Keratinocyte (primary cell): Measurements from ENCODE around the gene UROC1. TPM values are rescaled to one million over a fixed set of nuclear protein-coding genes. Genes with fewer than 3 reads are reported as not detected.

Source experiments
- DNase-seq: peaks from one replicate; pipeline ENCODE4 v3.0.0-alpha.2; 2011; ENCODE audit warnings: low read depth, missing footprints, low spot score
- FAIRE-seq: peaks from 2 replicates; lab custom pipeline; 2011; peaks lifted over from hg19 to GRCh38; lab: Jason Lieb, UNC
- H2AFZ ChIP-seq: 2 replicates; pipeline ENCODE4 v1.6.0; 2012; ENCODE audit warnings: low read length, control low read depth, inconsistent platforms; ENCODE audit not compliant: control insufficient read depth
- H3K27ac ChIP-seq: 2 replicates; pipeline ENCODE4 v1.5.1; 2011; ENCODE audit warnings: low read length; ENCODE audit not compliant: control insufficient read depth, insufficient read depth
- H3K27me3 ChIP-seq: 3 replicates; pipeline ENCODE4 v1.6.0; 2011; ENCODE audit warnings: low read length; ENCODE audit not compliant: control insufficient read depth, insufficient read depth; ENCODE audit errors: extremely low read depth
- H3K36me3 ChIP-seq, 2 experiments: 2 replicates in 1 of 2; 3 replicates in 1 of 2; pipeline ENCODE4 v1.5.1; 2011; ENCODE audit warnings: low read length in 2 of 2, mild to moderate bottlenecking in 1 of 2; ENCODE audit not compliant: control insufficient read depth in 2 of 2, insufficient read depth in 2 of 2; ENCODE audit errors: extremely low read depth in 1 of 2
- H3K4me1 ChIP-seq: 3 replicates; pipeline ENCODE4 v1.5.1; 2011; ENCODE audit warnings: low read length; ENCODE audit not compliant: control insufficient read depth, insufficient read depth; ENCODE audit errors: extremely low read depth
- H3K4me2 ChIP-seq: 3 replicates; pipeline ENCODE4 v1.6.0; 2011; ENCODE audit warnings: low read depth, low read length; ENCODE audit not compliant: control insufficient read depth, insufficient read depth; ENCODE audit errors: extremely low read depth
- H3K4me3 ChIP-seq, 3 experiments: fragments of 200-600 bp in 1 of 3; sonication (generic) in 1 of 3; 2 replicates in 2 of 3; 3 replicates in 1 of 3; pipeline ENCODE4 v1.5.1; 2011 to 2016; ENCODE audit warnings: low read length in 3 of 3, mild to moderate bottlenecking in 3 of 3, control low read depth in 2 of 3, inconsistent platforms in 1 of 3, low read depth in 1 of 3, mixed read lengths in 1 of 3, mixed run types in 1 of 3, moderate library complexity in 1 of 3; ENCODE audit not compliant: control insufficient read depth in 2 of 3, insufficient read depth in 2 of 3; ENCODE audit errors: extremely low read depth in 1 of 3
- H3K79me2 ChIP-seq: 2 replicates; pipeline ENCODE4 v1.6.0; 2012; ENCODE audit warnings: low read length; ENCODE audit not compliant: control insufficient read depth, insufficient read depth
- H3K9ac ChIP-seq: 3 replicates; pipeline ENCODE4 v1.6.0; 2011; ENCODE audit warnings: low read length; ENCODE audit not compliant: control insufficient read depth, insufficient read depth; ENCODE audit errors: extremely low read depth
- H3K9me1 ChIP-seq: 3 replicates; pipeline ENCODE4 v1.6.0; 2011; ENCODE audit warnings: low read length; ENCODE audit not compliant: control insufficient read depth, insufficient read depth; ENCODE audit errors: extremely low read depth
- H3K9me3 ChIP-seq: 2 replicates; pipeline ENCODE4 v1.5.1; 2012; ENCODE audit warnings: low read depth, low read length; ENCODE audit not compliant: control insufficient read depth
- H4K20me1 ChIP-seq: 3 replicates; pipeline ENCODE4 v1.6.0; 2011; ENCODE audit warnings: low read length; ENCODE audit not compliant: control insufficient read depth, insufficient read depth; ENCODE audit errors: extremely low read depth
- CTCF ChIP-seq, 3 experiments: IDR thresholded peaks in 1 of 3; conservative IDR thresholded peaks in 1 of 3; optimal IDR thresholded peaks in 1 of 3; 2 replicates in 2 of 3; 3 replicates in 1 of 3; pipeline versions ENCODE3 to v1.5.1; 2011; ENCODE audit warnings: low read length in 3 of 3, mild to moderate bottlenecking in 3 of 3, moderate library complexity in 2 of 3, control low read depth in 1 of 3, inconsistent platforms in 1 of 3; ENCODE audit not compliant: insufficient read depth in 2 of 3; ENCODE audit errors: extremely low read depth in 1 of 3
- EZH2 ChIP-seq: IDR thresholded peaks from one replicate; pipeline ENCODE4 v1.6.1; 2012; ENCODE audit warnings: inconsistent platforms, mild to moderate bottlenecking, low read length, moderate library complexity
- dilution Hi-C: fragments of 300-500 bp; cut with MboI; formaldehyde crosslinking; loops from one replicate; pipeline ENCODE4 v1.7.0; 2020; ENCODE audit warnings: low sequenced_read_pairs; ENCODE audit not compliant: extremely low pct_ligation_motif_present
- polyA plus RNA-seq, 5 experiments: library from polyadenylated mRNA; depleted of rRNA in 3 of 5; stranded (reverse) in 3 of 5; stranded (forward) in 1 of 5; unstranded in 1 of 5; fragments of >200 nt; gene quantifications; 1 replicate in 1 of 5; 2 replicates in 3 of 5; 3 replicates in 1 of 5; pipeline versions ENCODE4 v1.2.1 to v1.2.3, GENCODE V29; 2011 to 2012; ENCODE audit warnings: missing spikeins in 2 of 5, low read depth in 1 of 5, low replicate concordance in 1 of 5

UROC1 gene
- polyA plus RNA-seq, 1 donor (not counting 4 experiments of a cell fraction or from before 2014, with no cell fraction given): not detected

- Histone ChIP-seq H3K36me3 (no peaks in the 10 kb centered on the region), H3K4me2 (no peak overlapping the region), H3K9ac (no peak overlapping the region), H2AFZ (no peak overlapping the region), H3K27me3 (peaks cover 2% of the 10 kb centered on the region), H3K9me3 (no peaks in the 10 kb centered on the region), H3K9me1 (no peaks in the 10 kb centered on the region), H3K79me2 (no peaks in the 10 kb centered on the region), H3K27ac (no peak overlapping the region), H3K4me3 (no peak overlapping the region), H4K20me1 (no peaks in the 10 kb centered on the region), H3K4me1 (peaks cover 14% of the 10 kb centered on the region)
- DNase-seq (no peak), FAIRE-seq (no peak)
- dilution Hi-C loops: no loop called here
- TF ChIP-seq EZH2 (no peak), CTCF (optimal IDR thresholded peaks at IDR 0.05 in 1 of 3, IDR thresholded peaks at IDR 0.05 in 1 of 3, conservative IDR thresholded peaks at IDR 0.05 in 1 of 3; ENCODE audit: extremely low read depth in 1 of 3, insufficient read depth in 2 of 3, low read length in 3 of 3) (no peak)
Measured at GRCh38 chr3:126485956-126486355, 31.6 kb downstream of the UROC1 start.

GRCh38 chr3:126485176-126485897, 32.2 kb downstream of the UROC1 start:
- Histone ChIP-seq H3K4me2 (no peak overlapping the region), H3K27ac (no peak overlapping the region), H3K79me2 (no peaks in the 10 kb centered on the region), H3K9me1 (no peaks in the 10 kb centered on the region), H4K20me1 (no peaks in the 10 kb centered on the region), H3K9ac (no peak overlapping the region), H2AFZ (no peak overlapping the region), H3K9me3 (no peaks in the 10 kb centered on the region), H3K36me3 (no peaks in the 10 kb centered on the region), H3K27me3 (peaks cover 2% of the 10 kb centered on the region), H3K4me1 (peaks cover 14% of the 10 kb centered on the region), H3K4me3 (no peak overlapping the region)
- dilution Hi-C loops: no loop called here
- no peak for TF ChIP-seq EZH2
- no peak for TF ChIP-seq CTCF (optimal IDR thresholded peaks at IDR 0.05 in 1 of 3, IDR thresholded peaks at IDR 0.05 in 1 of 3, conservative IDR thresholded peaks at IDR 0.05 in 1 of 3; ENCODE audit: extremely low read depth in 1 of 3, insufficient read depth in 2 of 3, low read length in 3 of 3)
- FAIRE-seq (no peak), DNase-seq (no peak)
